ENCODE data around the gene SNX30.

Gene SNX30

GRCh38 chr9:112890106-112891081 is 139.8 kb downstream of the SNX30 start, which contains the start of gene SLC46A2:
SLC46A2 (minus strand) TSS chr9:112890876; CDS start chr9:112890681, 195 bp downstream.
- DNase-seq: no peak

GRCh38 chr9:112891521-112891920 is 141.0 kb downstream of the SNX30 start:
- no peak for DNase-seq

- no peak for DNase-seq
Observed at GRCh38 chr9:112892981-112893380, 142.4 kb downstream of the SNX30 start.

- no peak for DNase-seq
Observed at GRCh38 chr9:112894041-112894440, 143.5 kb downstream of the SNX30 start.

- DNase-seq: no peak
Observed at GRCh38 chr9:112894699-112895098, 144.1 kb downstream of the SNX30 start.

GRCh38 chr9:112896131-112896530 is 145.6 kb downstream of the SNX30 start:
- no peak for DNase-seq

- no peak for DNase-seq
Observed at GRCh38 chr9:112898872-112899311, 148.3 kb downstream of the SNX30 start.

- DNase-seq: no peak
Observed at GRCh38 chr9:112900488-112900887, 149.9 kb downstream of the SNX30 start.

- no peak for DNase-seq
Observed at GRCh38 chr9:112900901-112901300, 150.3 kb downstream of the SNX30 start.

GRCh38 chr9:112905084-112905483 is 154.5 kb downstream of the SNX30 start:
- DNase-seq: no peak

- no peak for DNase-seq
Observed at GRCh38 chr9:112911736-112912135, 161.2 kb downstream of the SNX30 start.

GRCh38 chr9:112912636-112913035 is 162.1 kb downstream of the SNX30 start:
- no peak for DNase-seq

GRCh38 chr9:112913326-112913725 is 162.8 kb downstream of the SNX30 start:
- no peak for DNase-seq

- DNase-seq: no peak
Observed at GRCh38 chr9:112914524-112914923, 164.0 kb downstream of the SNX30 start.

GRCh38 chr9:112917047-112917986 is 166.8 kb downstream of the SNX30 start:
- no peak for DNase-seq

GRCh38 chr9:112917987-112918362 is 167.4 kb downstream of the SNX30 start:
- no peak for DNase-seq

- DNase-seq: no peak
Observed at GRCh38 chr9:112921549-112921948, 171.0 kb downstream of the SNX30 start.
